Ammon's horn (tissue), 1 donor: ENCODE results near the gene CTDSP1.
A peak's percentile ranks its signal among the peaks of the same experiment; 100 is the strongest.

Experiments used
- DNase-seq: peaks from one replicate; pipeline ENCODE4 v3.0.0-alpha.2; 2016; ENCODE audit warnings: low spot score

The CTDSP1 gene

DNA sequence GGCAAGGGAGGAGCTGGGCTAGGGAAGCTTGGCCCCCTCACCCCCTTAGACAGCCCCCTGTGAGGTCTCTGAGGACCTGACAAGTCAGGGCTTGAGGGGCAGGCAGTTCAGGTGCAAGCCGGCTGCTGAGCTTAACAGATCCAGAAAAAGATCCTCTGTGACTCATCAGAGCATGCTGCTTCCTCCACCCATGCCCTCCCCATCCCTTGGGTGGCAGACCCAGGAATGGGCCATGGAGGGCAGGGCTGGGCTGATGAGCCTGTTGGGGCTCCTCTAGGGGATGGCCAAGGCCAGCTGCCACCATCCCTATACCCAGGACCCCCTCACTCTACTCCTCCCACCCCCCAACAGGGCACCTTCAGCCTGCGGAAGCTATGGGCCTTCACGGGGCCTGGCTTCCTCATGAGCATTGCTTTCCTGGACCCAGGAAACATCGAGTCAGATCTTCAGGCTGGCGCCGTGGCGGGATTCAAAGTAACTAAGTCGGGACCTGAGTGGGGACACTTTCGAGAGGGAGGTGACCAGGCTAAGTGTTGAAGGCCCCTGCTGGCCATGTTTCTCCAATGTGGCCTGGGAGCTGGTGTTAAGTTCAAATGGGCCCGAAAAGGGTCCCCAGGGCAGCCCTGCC lies 15.7 kb upstream of the CTDSP1 start:
- DNase-seq = no peak

DNA sequence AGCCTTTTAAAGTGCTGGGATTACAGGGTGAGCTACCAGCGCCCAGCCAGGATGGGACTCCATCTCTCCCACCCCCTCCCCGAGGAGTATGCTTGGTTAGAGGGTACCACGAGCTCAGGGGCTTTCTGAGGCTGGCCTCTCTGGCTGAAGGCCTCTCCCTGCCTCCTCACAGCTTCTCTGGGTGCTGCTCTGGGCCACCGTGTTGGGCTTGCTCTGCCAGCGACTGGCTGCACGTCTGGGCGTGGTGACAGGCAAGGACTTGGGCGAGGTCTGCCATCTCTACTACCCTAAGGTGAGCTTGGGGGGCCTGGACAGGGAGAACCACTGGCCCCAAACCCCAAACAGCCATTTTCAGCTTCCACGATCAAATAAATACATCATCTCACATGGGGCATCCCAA lies 14.7 kb upstream of the CTDSP1 start:
- no peak for DNase-seq

DNA sequence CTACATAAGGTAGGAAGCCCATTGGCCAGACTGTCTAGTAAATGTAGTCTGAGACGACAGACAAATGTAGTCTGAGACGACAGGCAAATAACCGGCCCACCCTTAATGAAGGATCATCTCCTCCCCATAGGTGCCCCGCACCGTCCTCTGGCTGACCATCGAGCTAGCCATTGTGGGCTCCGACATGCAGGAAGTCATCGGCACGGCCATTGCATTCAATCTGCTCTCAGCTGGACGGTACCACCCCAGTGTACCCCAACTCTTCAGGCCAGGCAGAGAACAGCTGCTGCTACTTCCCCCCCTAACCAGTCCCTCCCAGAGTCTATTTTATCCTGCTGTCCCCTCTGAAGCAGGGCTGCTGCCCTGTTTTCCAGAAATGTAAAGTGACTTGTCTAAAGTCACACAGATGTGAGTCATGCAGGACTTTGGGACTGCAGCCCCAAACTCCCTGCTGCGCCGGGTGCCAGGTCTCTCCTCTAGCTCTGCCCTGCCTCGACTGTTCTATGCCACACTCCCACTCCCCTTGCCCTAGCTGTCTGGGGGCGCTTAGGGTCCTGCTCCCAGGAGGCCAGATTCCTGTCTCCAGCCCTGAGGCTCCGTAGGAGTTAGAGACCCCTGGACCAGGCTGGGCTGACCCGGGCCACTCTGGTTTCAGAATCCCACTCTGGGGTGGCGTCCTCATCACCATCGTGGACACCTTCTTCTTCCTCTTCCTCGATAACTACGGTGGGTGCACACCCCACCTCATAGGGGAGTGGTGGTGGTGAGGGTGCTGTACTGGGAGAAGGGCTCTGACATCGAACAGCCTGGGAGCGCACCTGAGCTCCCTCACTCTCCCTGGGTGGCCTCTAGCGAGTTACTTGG lies 12.9 kb upstream of the CTDSP1 start:
- no peak for DNase-seq

DNA sequence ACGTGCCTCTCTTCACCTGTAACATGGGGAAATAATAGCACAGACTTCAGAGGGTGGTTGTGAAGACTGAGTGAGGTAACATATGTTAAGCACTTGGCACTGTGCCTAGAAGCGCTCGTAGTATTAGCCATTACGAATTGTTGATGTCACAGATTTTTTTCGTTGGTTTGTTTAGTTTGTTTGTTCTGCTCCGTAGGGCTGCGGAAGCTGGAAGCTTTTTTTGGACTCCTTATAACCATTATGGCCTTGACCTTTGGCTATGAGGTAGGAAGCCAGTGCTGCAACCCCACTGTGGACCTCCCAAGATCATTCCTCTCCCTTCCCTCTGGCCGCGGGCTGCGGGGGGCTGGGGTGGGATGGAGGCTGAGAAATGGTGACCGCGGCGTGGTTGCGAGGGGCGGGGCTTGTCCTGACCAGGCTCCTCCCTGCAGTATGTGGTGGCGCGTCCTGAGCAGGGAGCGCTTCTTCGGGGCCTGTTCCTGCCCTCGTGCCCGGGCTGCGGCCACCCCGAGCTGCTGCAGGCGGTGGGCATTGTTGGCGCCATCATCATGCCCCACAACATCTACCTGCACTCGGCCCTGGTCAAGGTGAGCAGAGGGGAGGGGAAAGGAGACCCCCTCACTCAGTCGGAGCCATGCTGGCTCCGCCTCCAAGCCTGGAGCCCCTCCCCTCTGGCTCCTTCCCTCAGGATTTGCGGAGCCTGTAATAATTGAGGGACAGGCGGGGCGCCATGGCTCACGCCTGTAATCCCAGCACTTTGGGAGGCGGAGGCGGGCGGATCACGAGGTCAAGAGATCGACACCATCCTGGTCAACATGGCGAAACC lies 12.1 kb upstream of the CTDSP1 start:
- DNase-seq = peak; percentile 21

DNA sequence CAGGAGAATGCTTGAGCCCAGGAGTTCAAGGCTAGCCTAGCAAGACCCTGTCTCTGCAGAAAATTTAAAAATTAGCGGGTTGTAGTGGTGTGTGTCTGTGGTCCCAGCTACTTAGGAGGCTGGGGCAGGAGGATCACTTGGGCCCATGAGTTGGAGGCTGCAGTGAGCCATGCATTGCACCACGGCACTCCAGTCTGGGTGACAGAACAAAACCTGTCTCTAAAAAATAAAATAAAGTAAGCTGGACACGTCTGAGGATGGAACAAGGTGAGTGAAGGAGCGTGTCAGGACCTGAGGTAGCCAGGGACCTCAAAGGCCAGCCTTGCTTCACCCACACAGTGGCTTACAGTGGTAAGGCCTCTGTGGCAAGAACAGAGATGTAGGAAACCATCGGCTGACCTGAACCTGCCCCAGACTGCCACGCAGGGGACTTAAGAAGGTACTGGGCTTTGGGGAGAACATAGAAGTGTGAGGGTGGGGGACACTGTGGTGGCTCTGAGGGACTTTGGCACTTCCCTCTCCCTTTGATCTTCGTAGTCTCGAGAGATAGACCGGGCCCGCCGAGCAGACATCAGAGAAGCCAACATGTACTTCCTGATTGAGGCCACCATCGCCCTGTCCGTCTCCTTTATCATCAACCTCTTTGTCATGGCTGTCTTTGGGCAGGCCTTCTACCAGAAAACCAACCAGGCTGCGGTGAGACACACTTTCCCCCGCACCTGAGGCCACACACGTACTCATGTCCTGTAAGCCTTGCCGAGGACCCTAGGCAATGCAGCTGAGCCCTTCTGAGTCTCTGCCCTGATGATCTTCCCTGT lies 10.1 kb upstream of the CTDSP1 start:
- no peak for DNase-seq

DNA sequence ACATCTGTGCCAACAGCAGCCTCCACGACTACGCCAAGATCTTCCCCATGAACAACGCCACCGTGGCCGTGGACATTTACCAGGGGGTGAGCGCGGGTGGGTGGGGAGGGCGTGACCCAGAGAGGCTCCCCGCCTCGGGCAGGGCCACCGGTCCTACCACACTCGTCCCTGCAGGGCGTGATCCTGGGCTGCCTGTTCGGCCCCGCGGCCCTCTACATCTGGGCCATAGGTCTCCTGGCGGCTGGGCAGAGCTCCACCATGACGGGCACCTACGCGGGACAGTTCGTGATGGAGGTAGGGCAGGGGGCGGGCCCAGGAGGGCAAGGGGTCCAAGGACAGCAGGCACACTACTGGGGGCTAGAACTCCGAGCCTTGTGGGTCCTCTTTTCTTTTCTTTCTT lies 8.5 kb upstream of the CTDSP1 start:
- DNase-seq = no peak

DNA sequence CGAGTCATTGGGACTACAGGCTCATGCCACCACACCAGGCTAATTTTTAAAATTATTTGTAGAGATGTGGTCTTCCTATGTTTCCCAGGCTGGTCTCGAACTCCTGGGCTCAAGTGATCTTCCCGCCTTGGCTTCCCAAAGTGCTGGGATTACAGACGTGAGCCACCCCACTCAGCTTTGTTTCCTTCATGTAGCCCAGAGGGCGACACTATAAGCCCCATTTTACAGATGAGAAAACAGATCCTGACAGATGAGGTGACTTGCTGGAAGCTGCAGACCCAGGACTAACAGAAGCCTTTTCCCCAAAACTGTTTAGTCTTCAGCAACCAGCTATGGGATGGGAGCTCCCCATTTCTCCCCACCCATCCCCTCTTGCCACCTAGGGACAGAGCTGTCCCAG lies 7.2 kb upstream of the CTDSP1 start:
- no peak for DNase-seq

DNA sequence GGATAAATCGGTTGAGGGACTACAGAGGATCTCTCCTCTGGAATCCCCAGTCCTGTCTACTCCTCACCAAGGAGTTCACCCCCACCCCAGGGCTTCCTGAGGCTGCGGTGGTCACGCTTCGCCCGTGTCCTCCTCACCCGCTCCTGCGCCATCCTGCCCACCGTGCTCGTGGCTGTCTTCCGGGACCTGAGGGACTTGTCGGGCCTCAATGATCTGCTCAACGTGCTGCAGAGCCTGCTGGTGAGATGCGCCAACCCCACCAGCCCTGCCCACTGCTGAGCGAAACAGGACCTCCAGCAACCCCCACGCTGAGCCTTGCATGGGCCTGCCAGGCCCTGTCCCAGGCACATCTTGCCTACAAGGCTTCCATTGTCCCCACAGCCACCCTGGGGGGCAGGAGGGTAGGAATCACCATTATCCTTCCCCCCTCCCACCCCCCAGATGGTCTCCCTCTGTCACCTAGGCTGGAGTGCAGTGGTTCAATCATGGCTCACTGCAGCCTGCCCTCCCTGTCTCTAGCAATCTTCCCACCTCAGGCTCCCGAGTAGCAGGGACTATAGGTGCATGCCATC lies 6.7 kb upstream of the CTDSP1 start:
- DNase-seq = no peak

DNA sequence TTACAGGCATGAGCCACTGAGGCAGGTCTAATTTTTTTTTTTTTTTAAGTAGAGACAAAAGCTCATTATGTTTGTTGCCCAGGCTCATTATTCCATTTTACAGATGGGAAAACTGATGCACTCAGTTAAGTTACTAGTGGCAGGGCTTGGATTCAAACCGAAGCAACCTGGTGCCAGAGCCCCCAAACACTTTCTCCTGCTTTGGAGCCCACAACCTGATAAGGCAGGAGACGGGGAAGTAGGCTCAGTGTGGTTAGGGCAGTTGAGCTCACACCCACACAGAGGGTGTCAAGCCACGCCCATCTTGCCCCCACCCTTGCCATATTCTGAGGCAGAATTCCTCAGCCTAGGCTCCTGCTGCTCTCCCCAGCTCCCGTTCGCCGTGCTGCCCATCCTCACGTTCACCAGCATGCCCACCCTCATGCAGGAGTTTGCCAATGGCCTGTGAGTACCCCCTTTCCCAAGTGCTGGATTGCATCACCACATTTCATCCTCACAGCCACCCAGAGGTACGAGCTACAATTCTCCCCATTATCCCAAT lies 5.8 kb upstream of the CTDSP1 start:
- no peak for DNase-seq

DNA sequence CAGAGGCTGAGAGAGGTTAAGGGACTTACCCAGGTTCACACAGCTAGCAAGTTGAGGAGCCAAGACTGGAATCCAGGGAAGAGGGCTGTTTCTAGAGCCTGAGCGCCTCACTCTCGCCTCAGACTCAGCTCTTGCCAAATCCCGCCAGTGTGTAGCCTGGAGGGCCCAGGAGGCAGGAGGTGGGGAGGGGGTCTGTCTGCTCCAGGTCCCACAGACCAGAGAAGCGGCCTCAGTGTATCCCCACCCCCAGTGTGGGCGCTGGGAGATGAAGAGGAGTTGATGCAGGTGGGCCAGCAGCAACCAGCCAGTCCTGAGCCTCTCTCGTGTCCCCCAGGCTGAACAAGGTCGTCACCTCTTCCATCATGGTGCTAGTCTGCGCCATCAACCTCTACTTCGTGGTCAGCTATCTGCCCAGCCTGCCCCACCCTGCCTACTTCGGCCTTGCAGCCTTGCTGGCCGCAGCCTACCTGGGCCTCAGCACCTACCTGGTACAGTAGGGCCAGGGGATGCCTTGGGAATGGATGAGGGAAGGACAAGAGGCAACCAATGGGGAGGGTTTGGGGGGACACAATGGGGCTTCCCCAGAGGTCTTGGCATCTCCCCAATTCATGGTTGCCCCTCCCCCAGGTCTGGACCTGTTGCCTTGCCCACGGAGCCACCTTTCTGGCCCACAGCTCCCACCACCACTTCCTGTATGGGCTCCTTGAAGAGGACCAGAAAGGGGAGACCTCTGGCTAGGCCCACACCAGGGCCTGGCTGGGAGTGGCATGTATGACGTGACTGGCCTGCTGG lies 5.2 kb upstream of the CTDSP1 start:
- DNase-seq = no peak

DNA sequence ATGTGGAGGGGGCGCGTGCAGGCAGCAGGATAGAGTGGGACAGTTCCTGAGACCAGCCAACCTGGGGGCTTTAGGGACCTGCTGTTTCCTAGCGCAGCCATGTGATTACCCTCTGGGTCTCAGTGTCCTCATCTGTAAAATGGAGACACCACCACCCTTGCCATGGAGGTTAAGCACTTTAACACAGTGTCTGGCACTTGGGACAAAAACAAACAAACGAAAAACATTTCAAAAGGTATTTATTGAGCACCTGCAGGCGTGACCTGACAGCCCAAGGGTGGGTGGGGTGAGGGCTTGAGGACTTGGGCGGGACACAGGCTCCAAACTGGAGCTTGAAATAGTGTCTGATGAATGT lies 4.6 kb upstream of the CTDSP1 start:
- no peak for DNase-seq

DNA sequence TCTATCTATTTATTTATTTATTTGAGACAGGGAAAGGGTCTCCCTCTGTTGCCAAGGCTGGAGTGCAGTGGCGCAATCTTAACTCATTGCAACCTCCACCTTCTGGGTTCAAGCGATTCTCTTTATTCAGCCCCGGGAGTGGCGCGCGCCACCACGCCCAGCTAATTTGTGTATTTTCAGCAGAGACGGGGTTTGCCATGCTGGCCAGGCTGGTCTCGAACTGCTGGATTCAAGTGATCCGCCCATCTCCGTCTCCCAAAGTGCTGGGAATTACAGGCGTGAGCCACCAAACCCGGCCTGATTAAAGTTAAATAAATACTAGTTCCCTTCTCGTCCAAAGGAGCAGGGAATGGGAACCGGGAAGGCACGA lies 4.2 kb upstream of the CTDSP1 start:
- no peak for DNase-seq

DNA sequence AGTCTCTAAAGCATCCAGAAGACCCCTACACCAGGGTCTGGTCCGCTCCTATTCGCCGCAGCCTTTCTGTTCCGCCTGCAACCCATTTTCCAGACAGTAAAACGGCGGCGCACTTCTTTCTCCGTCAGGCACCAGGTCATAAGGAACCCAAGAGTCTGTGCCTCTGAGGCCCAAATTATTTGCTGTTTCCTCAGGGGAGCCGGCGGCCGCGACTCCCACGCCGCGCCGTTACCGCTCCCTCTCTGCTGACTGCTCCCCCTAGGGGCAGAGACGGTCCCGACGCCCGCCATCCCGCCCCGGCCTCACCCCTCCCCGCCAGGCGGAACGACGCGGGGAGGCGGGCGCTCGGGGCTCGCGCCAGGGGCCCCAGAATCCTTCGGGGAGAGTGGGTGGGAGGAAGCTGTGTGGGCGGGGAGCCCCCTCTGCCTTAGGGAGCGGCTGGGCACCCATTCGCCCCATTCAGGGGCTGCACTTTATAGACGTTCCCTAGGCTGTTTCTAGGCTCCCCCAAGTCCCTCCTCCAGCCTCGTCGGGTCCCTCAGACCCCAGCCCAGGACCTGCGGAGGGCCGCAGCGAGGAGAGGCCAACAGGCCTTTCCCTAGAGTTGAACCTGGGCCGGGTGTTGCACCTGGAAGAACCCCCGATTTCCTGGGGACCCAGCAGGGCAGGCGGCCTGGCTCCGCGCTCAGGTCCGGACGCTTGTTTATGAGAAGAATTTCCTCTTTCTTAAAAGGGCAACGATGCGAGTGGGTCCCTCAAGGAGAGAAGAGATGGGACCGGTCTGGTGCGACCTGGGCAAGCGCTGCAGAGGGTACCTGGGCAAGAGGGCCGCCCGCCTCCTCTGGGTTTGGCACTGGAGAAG lies 3.6 kb upstream of the CTDSP1 start:
- DNase-seq = peak; percentile 95

DNA sequence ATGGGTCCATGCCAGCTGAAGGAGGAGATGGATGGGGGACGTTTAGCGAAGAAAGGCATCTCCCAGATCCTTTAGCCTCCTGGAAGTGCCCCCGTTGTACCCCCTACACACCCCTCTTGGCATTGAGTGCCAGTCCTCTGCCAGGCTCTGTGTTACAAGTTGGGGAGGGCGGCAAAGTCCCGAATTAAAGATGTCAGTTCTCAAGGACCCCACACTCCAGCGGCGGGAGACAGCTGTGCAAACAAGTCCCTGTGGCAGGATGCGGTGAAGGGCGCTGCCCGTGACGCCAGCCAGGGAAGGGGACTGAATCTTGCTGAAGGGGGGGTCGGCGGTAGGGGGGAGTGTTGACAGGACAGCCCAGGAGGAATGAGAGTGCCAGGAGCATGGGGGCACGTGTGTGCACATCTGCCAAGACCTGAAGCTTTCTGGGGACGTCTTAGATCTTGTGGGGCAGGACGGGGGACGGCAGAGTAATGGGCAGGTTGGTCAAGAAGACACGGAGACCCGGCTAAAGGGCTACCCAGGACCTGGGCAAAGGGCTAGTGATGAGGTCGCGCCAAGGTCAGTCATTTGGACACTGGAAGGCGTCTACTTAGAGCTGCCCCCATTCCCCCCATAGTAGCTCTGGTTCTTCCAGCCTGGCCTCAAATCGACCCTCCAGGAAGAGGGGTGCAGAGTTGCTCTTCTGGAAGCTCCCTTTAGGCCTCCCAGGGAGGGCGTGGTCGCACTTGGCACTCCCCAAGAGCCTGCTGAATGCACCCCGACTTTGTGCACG lies 2.8 kb upstream of the CTDSP1 start:
- DNase-seq = peak; percentile 76

DNA sequence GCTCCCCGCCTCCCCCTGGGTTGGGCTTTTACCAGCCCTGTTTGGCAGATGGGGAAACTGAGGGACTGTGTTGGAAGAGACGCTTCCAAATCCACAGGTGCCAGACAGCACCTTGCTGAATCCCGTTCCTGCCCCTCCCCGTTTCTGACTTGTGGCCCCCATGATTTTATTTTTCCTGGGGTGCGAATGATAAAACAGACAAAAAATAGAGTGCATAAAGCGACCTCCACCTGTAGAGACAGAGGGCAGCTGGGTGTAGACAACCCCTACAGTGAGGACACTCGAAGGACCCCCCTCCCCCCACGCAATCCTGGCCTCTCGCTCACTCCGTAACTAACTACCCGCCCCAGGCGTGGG lies 2.2 kb upstream of the CTDSP1 start:
- no peak for DNase-seq

DNA sequence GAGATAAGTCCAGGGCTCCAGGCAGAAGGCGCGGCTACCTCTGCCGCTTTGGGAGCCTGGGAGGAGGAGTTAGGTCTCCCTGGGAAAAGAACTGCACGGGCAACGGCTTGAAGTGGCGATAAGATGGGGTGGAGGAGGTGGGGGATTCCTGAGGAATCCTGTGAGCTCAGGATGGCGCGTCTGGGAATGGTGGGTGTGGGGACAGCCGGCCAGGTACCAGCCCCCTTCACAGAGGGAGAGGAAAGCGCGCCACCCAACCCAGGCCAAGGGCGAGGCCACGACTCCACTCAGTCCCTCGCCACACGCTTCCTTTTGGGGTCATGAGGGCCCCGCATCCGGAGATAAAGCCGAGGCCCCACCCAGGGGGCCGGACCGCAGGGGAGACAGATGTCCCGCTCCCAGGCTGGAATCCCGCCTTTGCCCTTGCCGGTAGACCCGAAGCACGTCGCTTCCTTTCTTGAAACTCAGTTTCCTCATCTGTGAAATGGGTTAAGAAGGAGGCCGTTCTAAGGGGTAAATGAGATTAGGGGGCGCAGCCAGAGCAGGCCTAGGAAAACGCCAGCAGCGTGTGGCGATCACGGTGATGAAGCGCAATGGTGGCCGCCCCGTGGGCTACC lies 1.7 kb upstream of the CTDSP1 start:
- DNase-seq = no peak

DNA sequence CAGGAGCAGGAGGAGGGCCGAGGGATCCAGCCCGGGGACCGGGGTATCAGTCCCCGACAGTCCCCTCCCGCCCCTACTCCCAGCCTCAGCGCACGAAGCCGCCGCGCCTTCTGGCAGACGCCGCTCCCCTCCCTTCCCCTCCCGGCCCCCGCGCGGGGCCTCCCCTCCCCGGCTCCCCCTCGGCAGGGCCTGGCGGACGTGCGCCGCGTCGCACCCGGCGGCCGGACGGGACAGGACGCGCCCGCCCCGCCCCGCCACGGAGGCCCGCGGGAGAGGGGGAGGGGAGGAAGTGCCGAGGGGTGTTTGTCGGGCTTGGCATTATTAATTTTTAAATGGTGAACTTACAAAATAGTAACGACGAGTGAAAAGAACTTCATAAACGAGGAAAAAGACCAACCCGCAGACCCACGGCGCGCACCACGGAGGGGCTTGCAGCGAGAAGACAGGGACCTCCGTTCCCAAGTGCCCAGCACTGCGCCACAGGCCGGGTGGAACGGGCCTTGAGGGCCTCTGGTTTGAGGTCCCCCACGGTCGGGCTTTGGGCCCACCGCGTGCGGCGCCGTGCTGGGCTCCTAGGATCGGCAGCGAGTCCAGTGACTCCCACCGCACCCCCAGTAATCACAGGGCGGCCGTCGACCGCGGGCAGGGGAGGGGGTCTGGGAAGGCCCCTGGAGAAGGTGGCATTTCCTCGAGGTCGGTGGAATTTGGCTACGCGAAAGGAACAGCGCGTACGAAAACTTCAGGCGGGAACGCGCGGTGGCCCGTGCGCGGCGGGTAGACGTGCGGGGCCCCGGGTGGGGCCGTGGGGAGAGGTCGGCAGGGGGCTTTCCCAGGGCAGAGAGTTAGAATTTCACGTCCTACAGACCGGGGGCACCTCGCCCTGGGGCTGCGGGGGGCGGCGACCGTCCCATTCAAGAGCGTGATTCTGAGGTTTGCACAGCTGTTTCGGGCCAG lies 954 bp upstream of the CTDSP1 start:
- DNase-seq = peak; percentile 74
